GM12801 (cell line): ENCODE results near the gene ZBTB39.

Experiments used
- CTCF ChIP-seq: IDR thresholded peaks from one replicate; pipeline ENCODE4 v1.5.1; 2011; ENCODE audit warnings: control low read depth; ENCODE audit not compliant: insufficient read length; ENCODE audit errors: extremely low read depth

ZBTB39 gene

GRCh38 chr12:57027011-57027804 is 20.9 kb upstream of the ZBTB39 start:
- TF ChIP-seq CTCF = no peak

GRCh38 chr12:57025196-57025595 is 18.9 kb upstream of the ZBTB39 start:
- TF ChIP-seq CTCF = no peak

GRCh38 chr12:57019983-57020719 is 13.8 kb upstream of the ZBTB39 start:
- TF ChIP-seq CTCF = no peak

- TF ChIP-seq CTCF = no peak
Measured at GRCh38 chr12:57018906-57019305, 12.6 kb upstream of the ZBTB39 start.

GRCh38 chr12:57016348-57016747 is 10.0 kb upstream of the ZBTB39 start, which contains the start of gene TAC3:
TAC3 (minus strand) TSS chr12:57016529; CDS start chr12:57015797, 732 bp downstream.
- TF ChIP-seq CTCF = no peak

GRCh38 chr12:57012600-57013465 is 6.5 kb upstream of the ZBTB39 start:
- TF ChIP-seq CTCF = no peak
